GM18502 (cell line): ENCODE data around the gene HSDL1.

Experiments
- ATAC-seq: cut with Tn5 transposase; IDR thresholded peaks from one replicate; pipeline ENCODE4 v1.9.1; 2021; ENCODE audit warnings: mild to moderate bottlenecking; ENCODE audit not compliant: unreplicated experiment, poor library complexity

Gene HSDL1

GRCh38 chr16:84110527-84110926 is 34.5 kb downstream of the HSDL1 start:
- ATAC-seq, result no peak

DNA sequence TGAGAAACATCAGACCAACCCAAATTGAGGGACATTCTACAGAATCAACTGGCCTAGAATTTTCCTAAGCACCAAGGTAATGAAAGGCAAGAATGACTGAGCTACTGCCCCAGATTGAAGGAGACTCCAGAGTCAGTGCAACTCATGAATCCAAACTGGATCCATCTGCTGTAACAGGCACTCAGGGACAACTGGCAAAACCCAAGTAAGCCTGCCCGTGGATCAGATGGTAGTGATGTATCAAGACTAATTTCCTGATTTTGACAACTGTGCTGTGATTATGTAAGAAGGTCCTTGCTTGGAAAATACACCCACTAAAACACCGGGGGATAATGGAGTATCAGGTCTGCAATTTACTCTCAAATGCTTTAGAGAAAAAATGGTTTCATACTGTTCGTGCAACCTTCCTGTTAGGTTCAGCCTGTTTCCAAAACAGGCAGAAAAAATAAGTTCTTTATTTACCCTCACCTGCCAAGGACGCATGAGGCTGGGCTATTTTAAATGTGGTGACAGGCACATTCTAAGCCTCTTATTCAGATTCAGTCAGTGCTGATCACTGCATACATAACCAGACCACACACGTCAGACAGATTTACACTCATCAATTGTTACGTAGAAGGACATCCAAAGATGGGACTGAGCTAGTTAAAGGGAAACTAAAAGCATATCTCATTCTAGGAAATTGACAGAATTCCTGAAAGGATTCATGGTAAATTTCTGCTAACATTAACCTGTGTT is 35.2 kb downstream of the HSDL1 start:
- ATAC-seq, result no peak

GRCh38 chr16:84107921-84108320 is 37.1 kb downstream of the HSDL1 start:
- no peak for ATAC-seq

- ATAC-seq, result no peak
Measured at GRCh38 chr16:84105948-84106740, 38.8 kb downstream of the HSDL1 start.

DNA sequence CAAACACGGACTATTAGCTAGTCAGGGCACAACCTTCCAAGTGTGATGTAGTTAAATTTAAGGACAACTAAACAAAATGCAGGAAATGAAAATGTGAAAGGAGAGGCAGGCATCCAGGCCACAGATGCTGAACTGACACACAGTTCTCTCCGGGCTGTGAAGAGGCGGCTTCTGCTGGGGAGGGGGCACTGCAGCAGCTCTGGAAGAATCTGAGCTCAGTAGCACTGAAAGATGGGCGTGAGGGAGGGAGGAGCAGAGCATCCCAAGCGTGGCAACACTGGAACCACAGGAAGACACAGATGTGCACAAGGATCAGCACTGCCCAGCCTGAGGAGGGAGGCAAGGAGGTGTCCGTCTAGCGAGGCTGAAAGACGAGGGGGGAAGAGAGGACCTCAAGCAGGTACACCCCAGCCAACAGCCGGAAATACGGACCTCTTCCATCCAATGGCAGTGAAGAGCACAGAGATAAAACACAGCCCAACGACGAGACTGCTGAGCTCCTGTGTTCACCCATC is 39.6 kb downstream of the HSDL1 start:
- ATAC-seq, result no peak

- ATAC-seq, result no peak
Measured at GRCh38 chr16:84104231-84104630, 40.7 kb downstream of the HSDL1 start.

- ATAC-seq, result no peak
Measured at GRCh38 chr16:84103678-84104077, 41.3 kb downstream of the HSDL1 start.

GRCh38 chr16:84098939-84099338 is 46.0 kb downstream of the HSDL1 start:
- ATAC-seq, result no peak

DNA sequence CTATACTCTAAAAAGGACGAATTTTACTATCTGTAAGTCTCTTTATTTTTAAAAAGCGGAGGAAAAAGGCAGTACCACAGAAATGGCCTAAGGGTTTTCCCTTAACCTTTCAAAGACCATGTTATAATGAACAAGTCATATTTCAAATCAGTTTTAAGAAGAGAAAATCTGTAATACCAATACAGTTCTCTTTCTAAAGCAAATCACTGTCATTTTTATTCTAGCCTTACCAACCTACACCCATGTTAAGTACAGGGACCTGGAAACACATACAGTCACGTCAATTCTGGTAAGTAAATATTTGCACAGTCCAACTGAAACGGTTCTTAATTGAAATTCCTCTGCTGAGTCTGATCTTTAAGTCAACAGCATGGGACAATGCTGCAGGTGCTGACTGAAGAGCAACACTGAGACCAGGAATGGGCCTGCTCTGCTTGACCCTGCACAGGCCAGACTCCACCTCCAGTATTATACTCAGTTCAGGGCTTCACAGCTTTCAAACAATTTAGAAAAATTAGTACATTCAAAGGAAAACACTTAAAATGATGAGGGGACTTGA is 48.5 kb downstream of the HSDL1 start:
- ATAC-seq, result no peak

DNA sequence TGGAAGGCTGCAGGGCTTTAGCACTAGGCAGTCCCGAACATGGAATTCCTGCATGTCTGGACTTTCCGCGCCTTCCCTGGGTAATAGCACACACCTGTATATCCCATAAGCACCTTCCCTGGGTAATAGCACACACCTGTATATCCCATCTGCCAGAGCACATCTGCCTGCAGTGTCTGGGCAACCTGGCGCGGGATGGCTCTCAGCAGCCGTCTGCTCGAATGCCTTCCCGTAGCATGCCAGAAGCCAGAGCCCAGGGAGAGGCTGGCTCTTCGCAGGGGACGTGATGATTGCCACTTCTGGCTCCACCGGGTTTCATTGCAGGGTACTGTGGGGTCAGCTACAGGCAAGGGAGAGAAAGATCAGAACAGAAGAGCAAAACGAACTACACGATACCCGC is 49.5 kb downstream of the HSDL1 start:
- ATAC-seq, result no peak

GRCh38 chr16:84093879-84094270 is 51.1 kb downstream of the HSDL1 start:
- no peak for ATAC-seq

DNA sequence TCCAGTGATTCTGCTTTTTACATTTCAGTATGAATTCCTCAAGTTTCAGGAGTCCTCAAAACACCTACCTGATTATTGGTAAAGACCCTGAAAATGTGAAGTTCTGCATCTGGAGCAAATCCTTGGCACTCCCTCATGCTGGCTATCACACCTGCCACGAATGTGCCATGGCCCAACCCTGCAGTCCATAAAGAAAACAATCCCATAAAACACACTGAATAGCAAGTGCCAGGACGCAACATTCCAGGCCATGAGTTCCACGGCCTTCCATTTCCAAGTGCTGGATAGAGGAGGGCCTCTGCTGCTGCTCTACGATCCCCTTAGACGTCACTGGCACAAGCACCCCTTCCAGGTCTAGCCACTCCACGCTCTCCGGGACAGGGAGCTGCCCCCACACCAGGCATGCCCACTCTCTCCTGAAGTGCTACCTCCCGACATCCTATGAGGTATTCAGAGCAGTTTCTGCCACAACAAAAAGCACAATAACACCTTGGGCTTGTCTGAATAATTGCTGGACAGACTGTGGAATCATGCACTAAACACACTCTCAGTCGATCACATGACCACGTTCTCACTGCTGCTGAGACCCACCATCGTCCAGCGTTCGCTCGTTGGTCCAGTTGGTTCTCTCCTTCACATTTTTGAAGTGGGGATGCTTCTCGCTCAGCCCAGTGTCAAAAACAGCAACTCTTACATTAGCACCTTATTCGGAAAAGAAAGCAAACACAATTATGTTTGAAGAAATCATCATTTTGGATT is 51.7 kb downstream of the HSDL1 start:
- ATAC-seq, result no peak

GRCh38 chr16:84091460-84091859 is 53.5 kb downstream of the HSDL1 start:
- ATAC-seq, result no peak

- no peak for ATAC-seq
Measured at GRCh38 chr16:84090211-84090610, 54.8 kb downstream of the HSDL1 start.

- peak; percentile 87 for ATAC-seq
Measured at GRCh38 chr16:84088695-84089395, 56.1 kb downstream of the HSDL1 start.

GRCh38 chr16:84087466-84088151 is 57.4 kb downstream of the HSDL1 start:
- ATAC-seq, result no peak

DNA sequence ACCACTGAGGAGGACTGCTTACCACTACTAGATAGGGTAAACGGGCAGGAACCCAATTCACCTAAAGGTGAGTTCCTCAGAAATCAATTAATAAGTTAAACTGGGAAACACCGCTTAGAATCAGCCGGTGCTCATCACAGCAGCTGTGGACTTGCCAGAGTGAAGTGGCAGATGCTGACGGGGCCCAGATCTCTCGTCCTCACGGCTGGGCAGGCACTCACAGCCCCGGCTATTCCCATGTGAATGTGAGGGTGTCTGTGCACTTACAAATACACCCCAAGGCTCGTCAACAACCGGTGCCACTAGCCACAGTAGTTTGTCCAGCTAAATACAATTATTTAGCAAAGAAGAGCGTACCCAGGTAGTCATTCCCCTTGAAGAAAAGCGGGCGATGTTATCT is 58.0 kb downstream of the HSDL1 start:
- no peak for ATAC-seq

DNA sequence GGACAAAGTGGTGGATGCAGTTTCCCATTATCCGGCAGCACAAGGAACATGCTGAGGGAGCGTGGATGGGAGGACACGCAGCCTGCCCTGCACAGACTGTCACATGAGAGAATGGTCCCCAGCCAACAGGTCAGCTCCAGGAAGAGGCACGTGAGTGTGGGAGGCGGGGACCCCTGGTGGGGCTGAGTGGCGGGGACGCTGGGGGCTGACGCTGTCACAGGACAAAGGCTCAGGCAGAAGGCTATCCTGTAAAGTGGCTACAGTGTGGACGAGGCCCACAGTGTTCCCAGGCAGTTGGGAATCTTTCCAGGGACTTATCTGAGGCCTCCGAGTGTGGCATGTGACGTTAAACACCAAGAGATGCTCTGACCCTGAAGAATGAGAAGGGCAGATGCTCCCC is 58.6 kb downstream of the HSDL1 start:
- ATAC-seq, result no peak

DNA sequence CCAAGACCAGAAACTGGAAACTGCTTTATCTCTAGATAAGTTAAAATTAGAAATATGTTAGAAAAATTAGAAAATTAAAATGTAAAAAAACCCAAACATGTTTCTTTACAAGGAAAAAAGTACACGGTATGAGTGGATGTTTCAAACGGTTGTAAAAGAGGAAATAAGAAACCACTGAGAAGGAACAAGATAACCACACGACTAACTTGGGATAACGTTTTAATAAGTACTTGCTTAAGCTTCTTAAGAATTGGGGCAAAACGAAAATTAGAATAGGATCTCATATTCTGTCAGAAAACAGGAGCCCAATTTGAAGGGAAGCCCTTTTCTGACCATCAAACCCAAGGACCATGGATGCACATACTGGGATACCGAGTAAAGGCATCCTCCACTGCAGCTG is 59.2 kb downstream of the HSDL1 start:
- no peak for ATAC-seq
